SK-MEL-5 (cell line): Measurements from ENCODE around the gene CNTROB. TPM values are rescaled to one million over a fixed set of nuclear protein-coding genes. Genes with fewer than 3 reads are reported as not detected.

Experiments
- DNase-seq: peaks from one replicate; pipeline ENCODE4 v3.0.0-alpha.2; 2016; ENCODE audit warnings: low read depth, low spot score
- in situ Hi-C: cut with HindIII; loops from 2 replicates; pipeline ENCODE4 v1.10.0; 2016; ENCODE audit warnings: low sequenced_read_pairs, high pct_unique_total_duplicates, low pct_unique_long_range_greater_than_20kb
- polyA plus RNA-seq, 2 experiments: library from polyadenylated mRNA; depleted of rRNA; stranded (reverse); fragments of >200 nt; gene quantifications; 2 replicates each; pipeline ENCODE4 v1.2.3, GENCODE V29; 2015
- total RNA-seq: library from RNA; depleted of rRNA; stranded (reverse); fragments of >200 nt; shearing (Covaris generic); gene quantifications from 2 replicates; pipeline ENCODE4 v1.2.3, GENCODE V29; 2014; rRNA removed

The CNTROB gene
- 11.9 and 17.3 TPM in 2 replicates for total RNA-seq
- polyA plus RNA-seq (2015; cell fraction: cytosol; rRNA removed): 20.4 and 22.6 TPM in 2 replicates
- polyA plus RNA-seq (2015; cell fraction: nucleus; rRNA removed): 157 and 179 TPM in 2 replicates

GRCh38 chr17:7931709-7932482 lies at the start of gene CNTROB, which contains the start of gene TRAPPC1:
Gene CNTROB, plus strand, starts transcription at chr17:7932206. Its CDS starts 874 bp downstream, at chr17:7933080.
Gene TRAPPC1, minus strand, starts transcription at chr17:7931946. Its CDS starts 117 bp downstream, at chr17:7931829.
- peak; percentile 99 for DNase-seq
- in situ Hi-C loops: no loop called here

DNA sequence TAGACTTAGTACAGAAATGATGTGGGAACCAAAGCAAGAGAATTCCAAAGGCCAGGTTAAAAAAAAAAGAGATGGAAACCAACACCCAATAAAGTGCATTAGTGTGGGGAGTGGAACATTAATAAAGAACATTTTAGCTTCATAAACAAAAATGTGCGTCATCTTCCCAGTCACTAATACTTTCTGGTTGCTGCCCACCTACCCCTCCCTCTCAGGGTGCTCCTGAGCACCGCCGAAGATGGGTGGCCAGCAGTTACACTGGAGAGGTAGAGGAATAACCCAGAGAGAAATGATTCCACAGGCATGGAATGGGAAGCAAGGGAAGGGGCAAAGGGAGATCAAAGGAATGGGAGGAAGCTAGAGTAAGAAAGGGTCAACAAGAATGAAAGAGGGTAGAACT lies 49.4 kb upstream of the CNTROB start:
- in situ Hi-C loops: no loop called here
- no peak for DNase-seq

- peak; percentile 27 for DNase-seq
- in situ Hi-C loops: no loop called here
Measured at GRCh38 chr17:7883781-7884386, 48.1 kb upstream of the CNTROB start.

GRCh38 chr17:7884581-7885366 lies 47.2 kb upstream of the CNTROB start:
- DNase-seq: no peak
- in situ Hi-C loops: no loop called here

- DNase-seq: peak; percentile 34
- in situ Hi-C loops: no loop called here
Measured at GRCh38 chr17:7885367-7886226, 46.4 kb upstream of the CNTROB start.

- DNase-seq: peak; percentile 47
- in situ Hi-C loops: no loop called here
Measured at GRCh38 chr17:7886227-7887037, 45.6 kb upstream of the CNTROB start.

DNA sequence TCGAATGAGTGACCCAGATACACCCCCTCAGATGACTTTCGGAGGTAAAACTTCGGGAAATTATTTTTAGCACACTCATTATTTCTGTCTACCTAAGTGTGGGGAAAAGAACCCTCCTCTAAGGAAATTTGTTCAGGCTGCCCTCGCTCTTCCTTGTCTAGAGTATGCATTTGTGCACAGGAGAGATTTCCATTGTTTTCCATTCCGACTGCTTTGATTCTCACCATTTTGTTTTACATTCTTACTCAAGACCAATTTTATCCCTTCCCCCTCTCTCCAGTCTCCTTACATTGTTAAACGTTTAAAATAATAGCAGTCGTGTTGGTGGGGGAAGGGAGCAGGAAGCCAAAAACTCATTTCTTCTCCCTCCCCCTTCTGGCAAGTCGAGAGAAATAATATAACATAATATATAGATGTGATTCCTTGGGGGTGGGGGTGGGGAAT lies 44.9 kb upstream of the CNTROB start:
- in situ Hi-C loops: no loop called here
- DNase-seq: no peak

- peak; percentile 95 for DNase-seq
- in situ Hi-C loops: no loop called here
Measured at GRCh38 chr17:7887482-7888183, 44.4 kb upstream of the CNTROB start.

DNA sequence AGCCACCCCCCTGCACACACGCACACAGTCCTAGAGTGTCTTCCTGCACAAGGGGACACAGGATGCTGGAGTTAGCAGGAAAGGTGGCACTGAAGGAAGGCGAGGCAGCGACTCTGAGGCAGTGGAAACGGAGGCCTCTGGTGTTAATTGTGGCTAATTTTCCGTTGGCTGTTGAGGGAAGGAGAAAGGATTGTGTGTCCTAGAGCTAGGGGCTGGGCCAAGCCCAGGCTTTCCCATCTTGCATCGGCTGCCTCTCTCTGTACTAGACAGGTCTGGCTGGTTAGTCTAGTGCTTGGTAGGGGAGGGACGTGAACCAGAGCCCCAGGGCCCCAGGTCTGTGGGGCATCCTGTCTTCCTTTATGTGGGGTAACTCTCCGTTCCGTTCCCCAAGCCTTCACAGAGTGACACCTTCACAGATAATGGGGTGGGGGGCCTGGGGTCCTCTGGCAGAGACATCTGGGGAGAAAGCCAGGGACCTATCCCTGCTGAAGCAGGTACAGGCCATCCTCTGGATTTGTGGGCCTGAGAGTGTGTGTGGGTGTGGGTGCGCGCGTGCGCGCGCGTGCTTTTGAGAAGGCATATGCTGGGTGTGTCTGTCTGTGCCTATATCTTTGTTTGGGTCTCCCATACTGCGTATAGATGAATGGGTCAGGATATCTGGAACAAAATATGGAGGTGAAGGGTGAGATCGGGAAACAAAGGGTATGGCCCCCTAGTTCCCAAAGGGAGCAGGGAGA lies 43.7 kb upstream of the CNTROB start, which contains the start of gene CHD3:
CHD3 (plus strand) TSS at position 606 of the 737 bp plus-strand sequence. CDS start 212 bp downstream, outside the sequence.
- in situ Hi-C loops: no loop called here
- DNase-seq: peak; percentile 26

DNA sequence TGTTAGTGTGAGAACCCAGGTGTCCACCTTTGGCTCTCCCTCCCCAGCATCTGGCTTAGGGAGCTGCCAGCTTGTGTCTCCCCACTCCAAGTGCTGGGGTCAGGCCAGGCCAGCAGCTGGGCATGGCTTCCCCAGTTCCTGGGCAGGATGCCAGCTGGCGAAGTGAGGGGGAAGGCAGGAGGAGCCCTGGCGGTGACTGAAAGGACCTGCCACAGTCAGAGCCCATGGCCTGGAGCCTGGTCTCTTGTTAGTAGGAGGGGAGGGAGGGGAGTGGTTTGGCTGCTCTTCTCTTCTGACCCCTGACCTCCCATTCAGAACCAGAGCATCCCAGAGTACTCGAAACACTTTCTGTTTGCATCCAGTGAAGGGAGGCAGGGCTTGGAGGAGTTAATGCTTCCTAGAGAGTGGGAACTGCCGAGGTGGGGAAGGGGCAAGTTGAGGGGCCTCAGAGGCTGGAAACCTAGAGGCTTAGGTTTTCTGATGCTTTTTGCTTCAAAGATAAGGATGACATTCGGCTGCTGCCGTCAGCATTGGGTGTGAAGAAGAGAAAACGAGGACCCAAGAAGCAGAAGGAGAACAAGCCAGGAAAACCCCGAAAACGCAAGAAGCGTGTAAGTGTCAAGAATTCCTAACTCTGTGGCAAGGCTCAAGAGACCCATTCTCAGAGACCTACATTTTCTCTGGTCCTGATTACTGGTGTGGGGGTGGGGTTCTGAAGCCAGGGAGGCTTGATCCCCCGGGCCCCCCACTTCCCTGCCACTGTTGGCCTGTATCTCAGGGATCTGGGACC lies 42.6 kb upstream of the CNTROB start:
- in situ Hi-C loops: no loop called here
- DNase-seq: peak; percentile 84

DNA sequence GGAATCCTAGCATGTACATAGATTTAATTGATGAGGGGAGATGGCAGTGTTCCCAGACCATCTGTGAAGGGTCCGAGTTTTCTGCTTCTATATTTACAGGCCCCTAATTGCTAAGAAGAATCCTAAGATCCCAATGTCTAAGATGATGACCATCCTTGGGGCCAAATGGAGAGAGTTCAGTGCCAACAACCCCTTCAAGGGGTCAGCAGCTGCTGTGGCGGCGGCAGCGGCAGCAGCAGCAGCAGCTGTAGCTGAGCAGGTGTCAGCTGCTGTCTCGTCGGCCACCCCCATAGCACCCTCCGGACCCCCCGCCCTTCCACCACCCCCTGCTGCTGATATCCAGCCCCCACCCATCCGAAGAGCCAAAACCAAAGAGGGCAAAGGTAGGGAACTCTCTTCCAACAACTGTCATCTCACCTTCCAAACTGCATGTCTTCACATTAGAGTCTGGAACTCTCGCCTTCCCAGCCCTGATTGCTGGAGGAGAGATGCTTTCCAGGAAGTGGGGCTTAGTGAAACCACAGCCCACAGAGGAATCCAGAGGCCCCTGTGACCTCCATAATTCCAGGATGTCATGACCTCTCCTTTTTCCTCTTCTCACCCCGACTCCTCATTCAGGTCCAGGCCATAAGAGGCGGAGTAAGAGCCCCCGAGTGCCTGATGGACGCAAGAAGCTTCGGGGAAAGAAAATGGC lies 38.7 kb upstream of the CNTROB start:
- in situ Hi-C loops: no loop called here
- no peak for DNase-seq

DNA sequence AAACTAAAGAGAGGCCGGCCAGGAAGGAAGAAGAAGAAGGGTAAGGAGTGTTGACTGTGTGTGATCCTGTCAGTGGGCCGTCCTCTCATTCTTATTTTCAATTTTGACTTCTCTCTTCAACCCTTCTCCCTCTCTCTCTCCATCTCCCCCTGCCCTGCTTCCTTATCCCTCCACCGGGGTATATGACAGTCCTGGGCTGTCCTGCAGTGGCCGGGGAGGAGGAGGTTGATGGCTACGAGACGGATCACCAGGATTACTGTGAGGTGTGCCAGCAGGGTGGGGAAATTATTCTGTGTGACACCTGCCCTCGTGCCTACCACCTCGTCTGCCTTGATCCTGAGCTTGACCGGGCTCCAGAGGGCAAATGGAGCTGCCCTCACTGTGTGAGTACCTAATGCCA lies 37.8 kb upstream of the CNTROB start:
- in situ Hi-C loops: no loop called here
- no peak for DNase-seq

GRCh38 chr17:7894866-7895265 lies 37.1 kb upstream of the CNTROB start:
- DNase-seq: no peak
- in situ Hi-C loops: no loop called here

- in situ Hi-C loops: no loop called here
- DNase-seq: no peak
Measured at GRCh38 chr17:7897090-7897489, 34.9 kb upstream of the CNTROB start.
